Liver (tissue), 3 donors: ENCODE data around the gene PLP1.

ENCODE experiments used
- CTCF ChIP-seq: fragments of 150-350 bp; IDR thresholded peaks from 2 replicates; pipeline ENCODE4 v1.5.1; 2017; ENCODE audit warnings: improper control_type of control experiment, low read depth, low read length; ENCODE audit not compliant: missing input control
- EGR1 ChIP-seq, 2 donors: IDR thresholded peaks; 2 replicates each; pipeline ENCODE4 v1.6.1; 2016 to 2018; ENCODE audit warnings: antibody characterized with exemption in 2 of 2, low read depth in 2 of 2
- GABPA ChIP-seq, 2 donors: IDR thresholded peaks in 1 of 2; conservative IDR thresholded peaks in 1 of 2; 2 replicates each; pipeline ENCODE4 v1.6.1; 2016; ENCODE audit warnings: antibody characterized with exemption in 2 of 2, mild to moderate bottlenecking in 1 of 2, moderate library complexity in 1 of 2
- donor health status: healthy.
- donor health status: healthy.

GRCh38 chrX:103811858-103812257 is 35.2 kb downstream of the PLP1 start:
- TF ChIP-seq CTCF (no peak), GABPA (IDR thresholded peaks at IDR 0.05 in 1 of 2, conservative IDR thresholded peaks at IDR 0.05 in 1 of 2) (no peak), EGR1 (IDR thresholded peaks at IDR 0.05; ENCODE audit: low read depth in 2 of 2) (no peak)
